HG03521 (cell line): ENCODE results near the gene C2orf42.
A peak's percentile ranks its signal among the peaks of the same experiment; 100 is the strongest.
"Not testable (repeated sequence)": the region's sequence is repeated elsewhere in the genome, so short reads cannot be mapped to it uniquely, and the experiment has no call there.

Experiments used
- ATAC-seq: cut with Tn5 transposase; IDR thresholded peaks from one replicate; pipeline ENCODE4 v1.9.1; 2021; ENCODE audit warnings: mild to moderate bottlenecking, moderate library complexity; ENCODE audit not compliant: unreplicated experiment

The C2orf42 gene

DNA sequence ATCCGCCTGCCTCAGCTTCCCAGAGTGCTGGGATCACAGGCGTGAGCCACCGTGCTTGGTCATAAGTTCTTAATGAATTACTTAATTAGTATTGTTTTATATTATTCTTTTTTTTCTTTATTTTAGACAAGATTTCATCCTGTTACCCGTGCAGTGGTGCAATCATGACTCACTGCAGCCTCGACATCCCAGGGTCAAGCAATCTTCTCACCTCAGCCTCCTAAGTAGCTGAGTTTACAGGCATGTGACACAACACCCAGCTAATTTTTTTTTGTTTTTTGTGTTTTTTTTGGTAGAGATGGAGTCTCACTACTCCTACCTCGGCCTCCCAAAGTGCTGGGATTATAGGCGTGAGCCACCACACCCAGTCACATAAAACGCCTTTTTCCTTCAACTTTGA is 17.3 kb downstream of the C2orf42 start:
- ATAC-seq = no peak

GRCh38 chr2:70169654-70170245 is 21.1 kb downstream of the C2orf42 start:
- not testable (repeated sequence) for ATAC-seq

- peak; percentile 86 for ATAC-seq
Measured at GRCh38 chr2:70161069-70161534, 29.7 kb downstream of the C2orf42 start.

DNA sequence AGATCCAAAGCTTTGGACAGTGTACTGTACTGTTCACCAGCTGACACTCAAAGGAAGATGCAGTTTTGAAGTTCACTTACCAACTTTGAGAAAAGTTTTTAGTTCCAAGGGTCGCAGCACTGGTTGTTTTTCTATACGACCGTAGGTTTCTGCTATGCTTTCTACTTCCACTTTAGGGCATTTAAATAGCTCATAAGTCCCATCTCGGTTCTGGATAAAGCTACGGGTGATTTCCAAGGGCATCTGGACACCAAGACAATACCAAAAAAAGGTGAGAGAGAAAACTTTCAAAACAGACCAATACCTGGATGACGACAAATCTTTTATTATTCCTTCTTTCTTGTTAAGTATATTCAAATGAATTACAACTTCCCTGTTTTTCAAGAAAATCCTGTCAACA is 30.3 kb downstream of the C2orf42 start:
- no peak for ATAC-seq

DNA sequence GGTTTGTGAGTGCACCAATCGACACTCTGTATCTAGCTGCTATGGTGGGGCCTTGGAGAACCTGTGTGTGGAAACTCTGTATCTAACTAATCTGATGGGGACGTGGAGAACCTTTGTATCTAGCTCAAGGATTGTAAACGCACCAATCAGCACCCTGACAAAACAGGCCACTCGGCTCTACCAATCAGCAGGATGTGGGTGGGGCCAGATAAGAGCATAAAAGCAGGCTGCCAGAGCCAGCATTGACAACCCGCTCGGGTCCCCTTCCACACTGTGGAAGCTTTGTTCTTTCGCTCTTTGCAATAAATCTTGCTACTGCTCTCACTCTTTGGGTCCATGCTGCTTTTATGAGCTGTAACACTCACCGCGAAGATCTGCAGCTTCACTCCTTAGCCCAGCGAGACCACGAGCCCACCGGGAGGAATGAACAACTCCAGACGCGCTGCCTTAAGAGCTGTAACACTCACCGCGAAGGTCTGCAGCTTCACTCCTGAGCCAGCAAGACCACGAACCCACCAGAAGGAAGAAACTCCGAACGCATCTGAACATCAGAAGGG is 41.6 kb downstream of the C2orf42 start:
- not testable (repeated sequence) for ATAC-seq

- not testable (repeated sequence) for ATAC-seq
Measured at GRCh38 chr2:70148211-70148760, 42.5 kb downstream of the C2orf42 start.

- no peak for ATAC-seq
Measured at GRCh38 chr2:70145851-70146739, 44.7 kb downstream of the C2orf42 start.

DNA sequence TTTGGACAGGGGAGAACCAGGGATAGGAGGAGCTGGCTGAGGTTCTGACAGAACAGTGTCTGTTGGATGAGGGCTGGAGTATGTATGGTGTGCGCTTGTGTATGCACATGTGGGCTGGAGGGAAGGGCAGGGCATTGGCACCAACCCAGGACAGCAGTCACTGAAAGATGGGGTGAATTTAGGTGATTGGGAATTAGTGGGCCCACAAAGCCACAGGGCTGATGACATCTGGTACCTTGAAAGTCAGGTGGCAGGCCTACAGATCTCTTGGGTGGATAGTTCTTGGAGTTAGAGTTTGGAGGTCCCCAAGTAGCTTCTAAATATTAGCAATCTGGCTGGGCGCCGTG is 45.7 kb downstream of the C2orf42 start:
- no peak for ATAC-seq

DNA sequence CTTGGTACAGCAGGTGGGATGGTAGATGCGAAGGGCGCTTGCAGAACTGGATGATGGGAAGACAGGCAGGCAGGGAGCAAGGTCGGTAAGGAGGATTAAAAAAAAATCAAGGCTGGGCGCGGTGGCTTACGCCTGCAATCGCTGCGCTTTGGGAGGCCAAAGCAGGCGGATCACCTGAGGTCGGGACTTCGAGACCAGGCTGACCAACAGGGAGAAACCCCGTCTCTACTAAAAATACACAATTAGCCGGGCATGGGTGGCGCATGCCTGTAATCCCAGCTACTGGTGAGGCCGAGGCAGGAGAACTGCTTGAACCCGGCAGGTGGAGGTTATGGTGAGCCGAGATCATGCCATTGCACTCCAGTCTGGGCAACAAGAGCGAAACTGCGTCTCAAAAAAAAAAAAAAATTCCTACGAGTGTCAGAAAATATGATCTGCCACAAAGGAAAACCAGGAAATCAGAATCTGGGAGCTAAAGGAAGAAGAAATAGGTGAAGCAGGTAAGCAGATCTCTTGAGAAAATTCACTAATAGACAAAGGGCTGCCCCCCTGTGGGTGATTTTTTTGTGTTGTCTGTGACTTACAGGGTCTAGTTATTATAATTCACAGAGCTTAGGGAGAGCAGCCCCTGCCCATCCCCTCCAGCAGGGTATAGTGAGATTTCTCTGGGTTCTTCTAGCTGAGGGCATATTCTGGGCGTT is 46.2 kb downstream of the C2orf42 start:
- ATAC-seq = no peak

- ATAC-seq = no peak
Measured at GRCh38 chr2:70143314-70144150, 47.3 kb downstream of the C2orf42 start.

GRCh38 chr2:70142590-70143313 is 48.1 kb downstream of the C2orf42 start:
- ATAC-seq = peak; percentile 74

DNA sequence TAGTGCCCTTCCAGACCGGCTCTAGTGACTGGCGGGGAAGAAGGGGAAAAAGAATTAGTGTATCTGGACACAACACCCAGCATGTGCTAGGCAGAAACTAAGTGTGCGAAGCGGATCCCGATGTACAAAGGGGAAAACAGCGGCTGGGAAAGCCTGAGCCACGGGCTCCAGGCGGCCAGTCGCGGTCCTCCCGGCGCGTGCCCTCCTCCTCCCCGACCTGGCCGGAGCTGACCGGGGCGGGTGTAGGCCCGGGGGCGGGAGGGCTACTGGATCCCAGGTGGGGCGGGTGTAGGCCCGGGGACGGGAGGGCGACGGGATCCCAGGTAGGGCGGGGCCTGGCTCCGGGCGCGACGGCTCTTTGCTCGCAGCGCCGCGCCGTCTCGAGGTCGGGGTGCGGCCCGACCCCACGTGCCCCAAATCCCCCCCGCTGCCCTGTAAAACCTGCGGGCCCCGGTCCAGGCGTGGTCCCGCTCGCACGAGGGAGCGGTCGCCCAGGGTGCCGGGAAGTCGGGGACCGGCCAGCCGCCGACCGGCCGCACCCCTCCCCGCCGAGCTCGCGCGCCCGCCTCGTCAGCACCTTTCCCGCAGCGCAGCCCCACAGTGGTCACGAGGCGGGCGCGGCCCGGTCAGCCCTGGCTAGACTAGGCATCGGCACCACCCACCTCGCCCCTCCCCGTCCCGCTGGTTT is 48.8 kb downstream of the C2orf42 start:
- ATAC-seq = peak; percentile 19

DNA sequence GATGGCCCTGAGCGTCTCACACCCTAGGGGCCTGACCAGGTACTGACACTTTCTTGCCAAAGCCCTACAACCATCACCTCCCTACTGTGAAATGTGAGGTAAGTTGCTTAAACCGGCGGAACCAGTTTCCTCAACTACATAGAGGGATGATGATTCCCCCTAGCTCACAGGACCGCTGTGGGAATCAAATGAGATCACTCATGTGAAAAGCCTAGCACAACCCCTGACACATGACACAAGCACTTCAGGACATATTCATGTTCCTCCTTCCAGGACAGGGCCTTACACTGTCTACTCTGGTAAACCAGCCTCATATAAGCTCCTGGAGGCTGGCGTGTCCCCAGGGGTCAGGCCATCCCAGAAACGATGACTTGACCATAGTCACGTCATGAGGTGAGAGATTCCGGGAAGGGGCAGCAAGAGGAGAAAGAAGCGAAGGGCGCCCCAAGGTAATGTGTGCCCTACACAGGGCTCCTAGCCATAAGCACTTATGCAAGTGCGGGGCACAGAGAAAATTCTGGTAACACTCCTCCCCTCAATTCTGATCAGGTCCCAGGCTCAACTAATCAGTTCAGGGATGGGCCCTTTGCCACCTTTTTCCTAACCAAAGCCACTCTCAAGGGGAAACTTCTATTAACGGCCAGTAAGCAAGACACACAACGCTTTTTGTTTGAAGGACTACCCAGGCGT is 49.5 kb downstream of the C2orf42 start:
- ATAC-seq = no peak

- ATAC-seq = no peak
Measured at GRCh38 chr2:70140791-70141211, 50.0 kb downstream of the C2orf42 start.

GRCh38 chr2:70134323-70134983 is 56.4 kb downstream of the C2orf42 start:
- ATAC-seq = not testable (repeated sequence)

- ATAC-seq = no peak
Measured at GRCh38 chr2:70133491-70134322, 57.1 kb downstream of the C2orf42 start.

DNA sequence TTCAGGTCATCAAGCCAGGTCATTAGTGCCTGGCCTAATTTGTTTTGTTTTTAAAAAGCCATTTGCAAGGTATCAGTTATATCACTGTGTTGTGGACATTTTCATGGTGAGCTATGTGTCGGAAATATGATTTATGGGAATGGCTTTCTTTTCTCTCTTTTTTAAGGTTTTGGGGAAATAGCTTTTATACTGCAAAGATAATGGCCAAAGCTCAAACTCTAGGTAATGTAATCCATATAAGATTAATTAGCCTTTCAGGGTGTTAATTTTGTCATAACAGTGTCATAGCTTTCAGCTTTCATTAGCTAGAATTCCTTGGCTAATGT is 57.7 kb downstream of the C2orf42 start:
- ATAC-seq = no peak
